ENCODE data around the gene KLF6.

DNA sequence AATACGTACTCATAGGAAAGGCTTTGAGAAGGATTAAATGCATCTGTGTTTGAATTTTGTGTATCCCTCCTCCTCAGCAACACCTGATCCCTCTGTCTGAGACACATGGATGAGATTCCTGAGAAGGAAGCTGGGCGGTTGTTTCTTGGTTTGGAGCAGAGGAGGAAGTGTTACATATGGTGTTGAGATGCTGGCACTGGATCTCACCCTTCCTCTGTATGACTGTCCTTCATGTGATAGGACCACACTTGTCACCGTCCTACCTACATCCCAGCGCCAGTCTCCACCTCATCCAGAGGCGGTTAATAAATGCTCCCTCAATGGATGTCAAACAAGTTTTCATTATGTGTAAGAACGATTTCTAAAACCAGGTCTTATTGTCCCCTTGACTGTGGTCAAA, 49.4 kb upstream of the KLF6 start:
- TF ChIP-seq CTCF (IDR thresholded peaks at IDR 0.05) (no peak), EZH2 (IDR thresholded peaks at IDR 0.05; ENCODE audit: borderline replicate concordance, insufficient read depth, low read depth, low read length, poor library complexity, severe bottlenecking) (no peak)
